GM10266 (cell line): ENCODE measurements around the gene AP1S2.
"Not testable (repeated sequence)": the region's sequence is repeated elsewhere in the genome, so short reads cannot be mapped to it uniquely, and the experiment has no call there.

Source experiments
- DNase-seq: peaks from one replicate; pipeline ENCODE4 v3.0.0; 2012; ENCODE audit errors: extremely low spot score
- TF ChIP-seq, protein P1 (sequence below): IDR thresholded peaks from 2 replicates; pipeline ENCODE4 v1.5.1; 2012; ENCODE audit warnings: mild to moderate bottlenecking, low read depth; ENCODE audit not compliant: control insufficient read depth, insufficient read depth; ENCODE audit errors: missing control alignments

The AP1S2 gene

GRCh38 chrX:15838017-15838416 lies 16.6 kb downstream of the AP1S2 start:
- DNase-seq: no peak
- TF ChIP-seq, protein P1, sequence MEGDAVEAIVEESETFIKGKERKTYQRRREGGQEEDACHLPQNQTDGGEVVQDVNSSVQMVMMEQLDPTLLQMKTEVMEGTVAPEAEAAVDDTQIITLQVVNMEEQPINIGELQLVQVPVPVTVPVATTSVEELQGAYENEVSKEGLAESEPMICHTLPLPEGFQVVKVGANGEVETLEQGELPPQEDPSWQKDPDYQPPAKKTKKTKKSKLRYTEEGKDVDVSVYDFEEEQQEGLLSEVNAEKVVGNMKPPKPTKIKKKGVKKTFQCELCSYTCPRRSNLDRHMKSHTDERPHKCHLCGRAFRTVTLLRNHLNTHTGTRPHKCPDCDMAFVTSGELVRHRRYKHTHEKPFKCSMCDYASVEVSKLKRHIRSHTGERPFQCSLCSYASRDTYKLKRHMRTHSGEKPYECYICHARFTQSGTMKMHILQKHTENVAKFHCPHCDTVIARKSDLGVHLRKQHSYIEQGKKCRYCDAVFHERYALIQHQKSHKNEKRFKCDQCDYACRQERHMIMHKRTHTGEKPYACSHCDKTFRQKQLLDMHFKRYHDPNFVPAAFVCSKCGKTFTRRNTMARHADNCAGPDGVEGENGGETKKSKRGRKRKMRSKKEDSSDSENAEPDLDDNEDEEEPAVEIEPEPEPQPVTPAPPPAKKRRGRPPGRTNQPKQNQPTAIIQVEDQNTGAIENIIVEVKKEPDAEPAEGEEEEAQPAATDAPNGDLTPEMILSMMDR: no peak

GRCh38 chrX:15834827-15835595 lies 19.6 kb downstream of the AP1S2 start:
- no peak for DNase-seq
- TF ChIP-seq, protein P1: no peak

GRCh38 chrX:15834053-15834452 lies 20.6 kb downstream of the AP1S2 start:
- TF ChIP-seq, protein P1: no peak
- DNase-seq: no peak

DNA sequence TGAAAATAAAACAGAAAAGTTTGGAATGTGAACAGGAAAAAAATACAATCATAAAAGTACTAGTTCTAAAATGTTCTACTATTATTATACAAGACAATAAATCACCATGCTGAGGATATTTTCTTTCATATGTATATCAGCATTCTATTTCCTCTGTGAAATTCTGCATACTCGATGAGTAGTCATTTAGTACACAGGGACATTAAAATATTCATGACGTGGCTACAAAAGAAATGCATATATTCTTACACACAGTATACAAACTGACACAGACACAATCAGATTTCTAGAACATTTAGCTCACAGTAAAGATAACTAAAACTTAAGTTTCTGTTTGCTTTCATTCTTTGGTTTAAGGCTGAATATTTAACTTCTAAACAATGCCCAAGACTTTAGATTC lies 23.3 kb downstream of the AP1S2 start:
- not testable (repeated sequence) for DNase-seq

DNA sequence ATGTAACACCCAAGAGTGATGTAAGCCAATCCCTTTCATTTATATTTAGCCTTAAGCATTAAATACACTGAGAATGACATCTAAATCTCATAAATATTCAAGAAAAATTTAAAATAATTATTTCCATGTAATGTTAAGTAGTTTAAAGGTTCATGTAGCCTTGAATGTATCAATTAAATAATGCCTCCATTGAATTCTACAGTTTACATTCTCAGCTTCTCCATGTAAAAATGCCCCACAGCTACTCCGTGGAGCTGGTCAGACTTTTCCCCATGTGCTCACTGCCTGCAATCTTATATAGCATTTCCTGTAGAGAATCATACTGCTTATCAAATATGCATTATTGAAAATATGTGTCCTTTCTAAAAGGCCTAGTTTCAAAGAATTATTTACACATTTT lies 25.4 kb downstream of the AP1S2 start:
- TF ChIP-seq, protein P1: no peak
- no peak for DNase-seq

- no peak for DNase-seq
- TF ChIP-seq, protein P1: no peak
Observed at GRCh38 chrX:15825936-15826335, 28.7 kb downstream of the AP1S2 start.

- TF ChIP-seq, protein P1: no peak
- no peak for DNase-seq
Observed at GRCh38 chrX:15822922-15823321, 31.7 kb downstream of the AP1S2 start.
